GM06990 (cell line): Measurements from ENCODE around the gene ANTKMT.
"Not testable (repeated sequence)": the region's sequence is repeated elsewhere in the genome, so short reads cannot be mapped to it uniquely, and the experiment has no call there.

ENCODE experiments used
- DNase-seq: peaks from one replicate; pipeline ENCODE4 v3.0.0-alpha.2; 2011; ENCODE audit not compliant: insufficient read length; ENCODE audit errors: extremely low read depth
- H3K27me3 ChIP-seq: replicated peaks from 2 replicates; pipeline ENCODE4 v1.6.0; 2011; ENCODE audit warnings: low read length; ENCODE audit not compliant: control insufficient read depth, insufficient read depth
- H3K36me3 ChIP-seq: 2 replicates; pipeline ENCODE4 v1.5.1; 2011; ENCODE audit warnings: low read length; ENCODE audit not compliant: control insufficient read depth, insufficient read depth
- H3K4me3 ChIP-seq: replicated peaks from 2 replicates; pipeline ENCODE4 v1.5.1; 2011; ENCODE audit warnings: low read depth, mild to moderate bottlenecking, control low read depth, low read length
- TF ChIP-seq, protein P1 (sequence below): IDR thresholded peaks from 2 replicates; pipeline ENCODE4 v1.5.1; 2011; ENCODE audit warnings: low read length, control low read depth, mild to moderate bottlenecking, inconsistent platforms; ENCODE audit not compliant: insufficient read depth, poor library complexity, severe bottlenecking

ANTKMT gene

DNA sequence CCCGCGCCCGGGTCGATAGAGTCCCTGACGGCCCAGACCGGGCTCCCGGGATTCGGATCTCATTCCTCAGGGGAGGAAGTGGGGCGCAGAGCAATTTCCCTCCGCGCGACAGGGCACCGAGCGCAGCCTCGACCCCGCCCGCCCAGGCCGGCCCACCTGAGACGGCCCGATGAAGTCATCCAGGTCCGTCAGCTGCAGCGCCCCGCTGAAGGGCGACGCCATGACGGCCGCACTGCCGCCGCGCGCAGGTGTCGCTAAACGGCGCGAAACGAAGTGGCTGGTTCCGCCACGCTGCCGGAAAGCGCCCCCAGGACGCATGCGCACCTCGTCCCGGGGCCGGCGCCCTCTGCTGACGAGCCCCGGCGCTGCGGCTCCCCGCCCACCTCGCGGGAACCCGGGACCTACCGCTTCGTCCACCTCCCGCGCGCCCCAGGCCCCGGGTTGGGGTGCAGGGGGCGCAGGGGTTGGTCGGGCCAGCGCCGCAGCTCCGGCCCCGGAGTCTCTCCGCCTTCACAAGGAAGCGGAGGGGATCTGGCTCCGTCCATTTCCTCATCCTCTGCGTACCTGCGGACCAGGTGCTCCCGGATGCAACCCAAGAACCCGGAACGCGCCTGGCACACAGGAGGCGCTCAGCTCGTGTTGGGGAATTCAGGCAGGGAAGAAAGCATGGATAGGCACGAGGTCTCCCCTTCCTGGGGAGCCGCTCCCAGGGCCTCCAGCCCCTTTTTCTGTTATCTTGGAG is 20.0 kb downstream of the ANTKMT start, which contains the start of gene CIAO3:
Gene CIAO3 (minus strand): TSS at position 234 of the 742 bp plus-strand sequence. CDS start 12 bp downstream, at position 222.
- TF ChIP-seq, protein P1, sequence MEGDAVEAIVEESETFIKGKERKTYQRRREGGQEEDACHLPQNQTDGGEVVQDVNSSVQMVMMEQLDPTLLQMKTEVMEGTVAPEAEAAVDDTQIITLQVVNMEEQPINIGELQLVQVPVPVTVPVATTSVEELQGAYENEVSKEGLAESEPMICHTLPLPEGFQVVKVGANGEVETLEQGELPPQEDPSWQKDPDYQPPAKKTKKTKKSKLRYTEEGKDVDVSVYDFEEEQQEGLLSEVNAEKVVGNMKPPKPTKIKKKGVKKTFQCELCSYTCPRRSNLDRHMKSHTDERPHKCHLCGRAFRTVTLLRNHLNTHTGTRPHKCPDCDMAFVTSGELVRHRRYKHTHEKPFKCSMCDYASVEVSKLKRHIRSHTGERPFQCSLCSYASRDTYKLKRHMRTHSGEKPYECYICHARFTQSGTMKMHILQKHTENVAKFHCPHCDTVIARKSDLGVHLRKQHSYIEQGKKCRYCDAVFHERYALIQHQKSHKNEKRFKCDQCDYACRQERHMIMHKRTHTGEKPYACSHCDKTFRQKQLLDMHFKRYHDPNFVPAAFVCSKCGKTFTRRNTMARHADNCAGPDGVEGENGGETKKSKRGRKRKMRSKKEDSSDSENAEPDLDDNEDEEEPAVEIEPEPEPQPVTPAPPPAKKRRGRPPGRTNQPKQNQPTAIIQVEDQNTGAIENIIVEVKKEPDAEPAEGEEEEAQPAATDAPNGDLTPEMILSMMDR: peak; percentile 62
- Histone ChIP-seq H3K27me3 (no peaks in the 10 kb centered on the region), H3K36me3 (peaks cover 2% of the 10 kb centered on the region; the same call in 1 of the 2 replicates), H3K4me3 (peak within 1 kb of the TSS; percentile 94)
- DNase-seq: peak; percentile 94

DNA sequence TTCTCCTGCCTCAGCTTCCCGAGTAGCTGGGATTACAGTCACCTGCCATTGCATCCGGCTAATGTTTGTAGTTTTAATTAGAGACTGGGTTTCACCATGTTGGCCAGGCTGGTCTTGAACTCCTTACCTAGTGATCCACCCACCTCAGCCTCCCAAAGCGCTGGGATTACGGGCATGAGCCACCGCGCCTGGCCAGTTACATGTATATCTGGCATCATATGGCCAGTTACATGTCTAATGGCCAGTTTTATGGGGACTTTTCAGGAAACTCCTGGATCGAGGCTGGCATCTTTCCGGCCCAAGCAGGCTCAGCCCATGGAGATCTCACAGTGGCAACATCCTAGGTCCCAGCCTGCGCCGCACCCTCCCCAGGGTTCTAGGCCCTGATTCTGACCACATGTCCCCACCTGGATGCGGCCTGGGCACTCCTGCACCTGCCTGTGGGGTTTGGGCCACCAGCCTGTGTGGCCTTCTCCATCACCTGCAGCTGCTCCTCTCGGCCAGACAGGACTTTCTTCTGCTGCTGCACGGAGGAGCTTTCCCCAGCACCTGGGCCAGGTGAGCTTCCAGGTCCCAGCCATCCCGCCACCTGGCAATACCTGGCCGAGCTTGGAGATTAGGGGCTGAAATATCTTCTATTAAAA is 21.2 kb downstream of the ANTKMT start:
- no peaks in the 10 kb centered on the region; the same call in 1 of the 2 replicates for H3K36me3 ChIP-seq
- H3K27me3 ChIP-seq: no peaks in the 10 kb centered on the region
- TF ChIP-seq, protein P1: no peak
- H3K4me3 ChIP-seq: no peak overlapping the region
- peak; percentile 6 for DNase-seq

DNA sequence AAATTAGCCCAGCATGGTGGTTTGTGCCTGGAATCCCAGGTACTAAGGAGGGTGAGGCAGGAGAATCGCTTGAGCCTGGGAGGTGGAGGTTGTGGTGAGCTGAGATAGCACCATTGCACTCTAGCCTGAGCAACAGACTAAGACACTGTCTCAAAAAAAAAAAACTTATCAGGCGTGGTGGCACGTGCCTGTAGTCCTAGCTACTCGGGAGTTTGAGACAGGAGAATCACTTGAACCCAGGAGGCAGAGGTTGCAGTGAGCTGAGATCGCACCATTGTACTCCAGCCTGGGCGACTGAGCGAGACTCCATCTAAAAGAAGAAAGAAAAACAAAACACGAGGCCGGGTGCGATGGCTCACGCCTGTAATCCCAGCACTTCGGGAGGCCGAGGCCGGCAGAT is 21.9 kb downstream of the ANTKMT start:
- DNase-seq, H3K4me3 ChIP-seq, H3K27me3 ChIP-seq, H3K36me3 ChIP-seq: not testable (repeated sequence)

GRCh38 chr16:743794-744500 is 23.0 kb downstream of the ANTKMT start:
- peak; percentile 6 for DNase-seq
- H3K27me3 ChIP-seq: no peaks in the 10 kb centered on the region
- no peaks in the 10 kb centered on the region for H3K36me3 ChIP-seq
- H3K4me3 ChIP-seq: no peak overlapping the region
- TF ChIP-seq, protein P1: no peak

DNA sequence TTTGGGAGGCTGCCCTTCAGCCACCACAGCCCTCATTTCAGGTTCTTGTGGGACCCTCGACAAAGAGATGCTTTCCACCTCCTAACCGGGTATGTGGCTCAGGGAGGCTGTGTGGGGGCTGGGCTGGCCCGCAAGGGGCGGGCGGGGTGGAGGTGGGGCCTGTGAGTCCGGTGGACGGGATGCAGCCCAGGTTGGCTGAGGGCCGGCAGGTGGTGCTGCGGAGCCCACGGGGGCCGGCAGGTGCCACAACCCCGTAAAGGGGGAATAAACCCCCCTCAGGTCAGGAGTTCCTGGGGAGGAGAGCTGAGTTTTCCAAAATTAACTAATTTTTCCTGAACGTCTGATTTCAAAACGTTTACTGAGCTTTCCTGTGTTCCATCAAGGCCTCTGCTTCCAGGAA is 24.8 kb downstream of the ANTKMT start:
- Histone ChIP-seq H3K27me3 (no peaks in the 10 kb centered on the region), H3K4me3 (no peak overlapping the region), H3K36me3 (no peaks in the 10 kb centered on the region)
- TF ChIP-seq, protein P1: peak; percentile 58
- DNase-seq: peak; percentile 35

GRCh38 chr16:746637-747036 is 25.7 kb downstream of the ANTKMT start:
- DNase-seq: no peak
- Histone ChIP-seq H3K36me3 (no peaks in the 10 kb centered on the region), H3K27me3 (no peaks in the 10 kb centered on the region), H3K4me3 (no peak overlapping the region)
- TF ChIP-seq, protein P1: no peak
